Esophagus squamous epithelium (tissue), 4 donors: ENCODE measurements around the gene GATA6.

ENCODE experiments used
- CTCF ChIP-seq, 6 experiments: fragments of 450-650 bp in 4 of 6; fragments of 200-600 bp in 2 of 6; sonication (generic) in 2 of 6; IDR thresholded peaks; one replicate each; pipeline ENCODE4 v1.5.1; 2016 to 2019; ENCODE audit warnings: antibody characterized with exemption in 6 of 6, mild to moderate bottlenecking in 4 of 6, moderate library complexity in 4 of 6
- POLR2A ChIP-seq, 4 donors: fragments of 450-650 bp; IDR thresholded peaks; one replicate each; pipeline ENCODE4 v1.6.1; 2017; ENCODE audit warnings: antibody characterized with exemption in 4 of 4, mild to moderate bottlenecking in 4 of 4, moderate library complexity in 3 of 4

- TF ChIP-seq CTCF (IDR thresholded peaks at IDR 0.05), result no peak
- no peak for TF ChIP-seq POLR2A (IDR thresholded peaks at IDR 0.05)
Measured at GRCh38 chr18:22176420-22177326, 7.3 kb downstream of the GATA6 start.
